Upper lobe of left lung (tissue), 6 donors: ENCODE data around the gene CTDNEP1. TPM values are rescaled to one million over a fixed set of nuclear protein-coding genes. Genes with fewer than 3 reads are reported as not detected.
A peak's percentile ranks its signal among the peaks of the same experiment; 100 is the strongest.

Experiments
- ATAC-seq, 2 donors: fragments of 200-7000 bp; cut with Tn5 transposase; one replicate each; pipeline ENCODE4 v1.9.1; 2022; ENCODE audit warnings: mild to moderate bottlenecking in 2 of 2, moderate library complexity in 2 of 2; ENCODE audit not compliant: low FRiP score in 2 of 2
- DNase-seq, 2 donors: peaks; one replicate each; pipeline ENCODE4 v3.0.0-alpha.2; 2019 to 2020
- H3K27ac ChIP-seq, 4 donors: fragments of 200-600 bp; sonication (generic); one replicate each; pipeline ENCODE4 v1.5.1; 2016 to 2019
- H3K27me3 ChIP-seq, 4 donors: fragments of 200-600 bp; sonication (generic); one replicate each; pipeline ENCODE4 v1.5.1; 2017 to 2019
- H3K36me3 ChIP-seq, 4 donors: fragments of 200-600 bp; sonication (generic); one replicate each; pipeline ENCODE4 v1.5.1; 2016 to 2019
- H3K4me1 ChIP-seq, 4 donors: fragments of 200-600 bp; sonication (generic); one replicate each; pipeline ENCODE4 v1.5.1; 2018 to 2019
- H3K4me3 ChIP-seq, 4 donors: fragments of 200-600 bp; sonication (generic); one replicate each; pipeline ENCODE4 v1.5.1; 2017 to 2019; ENCODE audit warnings: mild to moderate bottlenecking in 2 of 4, moderate library complexity in 1 of 4
- H3K9me3 ChIP-seq, 4 donors: fragments of 200-600 bp; sonication (generic); one replicate each; pipeline ENCODE4 v1.5.1; 2018 to 2019
- EP300 ChIP-seq, 4 donors: sonication (generic); formaldehyde crosslinking; IDR thresholded peaks; one replicate each; pipeline ENCODE4 v1.5.1; 2017; ENCODE audit warnings: antibody characterized with exemption in 4 of 4, control low read depth in 2 of 4
- POLR2A ChIP-seq, 4 donors: fragments of 450-650 bp; IDR thresholded peaks; one replicate each; pipeline ENCODE4 v1.5.1; 2016 to 2017; ENCODE audit warnings: antibody characterized with exemption in 4 of 4, mild to moderate bottlenecking in 2 of 4
- POLR2AphosphoS5 ChIP-seq, 2 donors: sonication (generic); formaldehyde crosslinking; IDR thresholded peaks; one replicate each; pipeline ENCODE4 v1.5.1; 2017; ENCODE audit warnings: antibody characterized with exemption in 2 of 2
- whole genome bisulfite sequencing, 2 donors: methylation state at CpG; one replicate each; pipeline ENCODE4 v1.1.5; 2017 to 2018; 5-methylcytosine and 5-hydroxymethylcytosine counted together
- total RNA-seq, 6 donors: library from RNA; depleted of rRNA in 4 of 6; stranded (reverse); fragments of >200 nt in 4 of 6; gene quantifications; one replicate each; pipeline versions ENCODE4 v1.1.0 to v1.2.1, GENCODE V29; 2016 to 2021
- TF ChIP-seq, protein P1 (sequence below), 6 experiments: fragments of 450-650 bp in 4 of 6; fragments of 200-600 bp in 2 of 6; sonication (generic) in 2 of 6; IDR thresholded peaks; one replicate each; pipeline ENCODE4 v1.5.1; 2016 to 2019; ENCODE audit warnings: antibody characterized with exemption in 6 of 6
- donor health status: DM: no; HTN: no; CAD: no; lungs with moderate emphysema.
- donor health status: DM: no; HTN: yes; CAD: no; lungs with severe emphysema.

The CTDNEP1 gene
- total RNA-seq, 6 donors from 2014 or later = 62.9 to 139 (median 75.0) TPM

- Histone ChIP-seq H3K27me3 (no peaks in the 10 kb centered on the region), H3K4me3 (no peak overlapping the region), H3K4me1 (peaks cover 55 to 79% (median 65%) of the 10 kb centered on the region in 4 donors), H3K27ac (peak overlapping the region in 2 of 4 donors; percentile 99 to 100), H3K9me3 (no peaks in the 10 kb centered on the region), H3K36me3 (peaks cover 3 to 28% (median 24%) of the 10 kb centered on the region in 4 donors)
- no peak for ATAC-seq
- TF ChIP-seq POLR2A (IDR thresholded peaks at IDR 0.05) (no peak), POLR2AphosphoS5 (IDR thresholded peaks at IDR 0.05) (no peak), EP300 (IDR thresholded peaks at IDR 0.05) (no peak)
- TF ChIP-seq, protein P1, sequence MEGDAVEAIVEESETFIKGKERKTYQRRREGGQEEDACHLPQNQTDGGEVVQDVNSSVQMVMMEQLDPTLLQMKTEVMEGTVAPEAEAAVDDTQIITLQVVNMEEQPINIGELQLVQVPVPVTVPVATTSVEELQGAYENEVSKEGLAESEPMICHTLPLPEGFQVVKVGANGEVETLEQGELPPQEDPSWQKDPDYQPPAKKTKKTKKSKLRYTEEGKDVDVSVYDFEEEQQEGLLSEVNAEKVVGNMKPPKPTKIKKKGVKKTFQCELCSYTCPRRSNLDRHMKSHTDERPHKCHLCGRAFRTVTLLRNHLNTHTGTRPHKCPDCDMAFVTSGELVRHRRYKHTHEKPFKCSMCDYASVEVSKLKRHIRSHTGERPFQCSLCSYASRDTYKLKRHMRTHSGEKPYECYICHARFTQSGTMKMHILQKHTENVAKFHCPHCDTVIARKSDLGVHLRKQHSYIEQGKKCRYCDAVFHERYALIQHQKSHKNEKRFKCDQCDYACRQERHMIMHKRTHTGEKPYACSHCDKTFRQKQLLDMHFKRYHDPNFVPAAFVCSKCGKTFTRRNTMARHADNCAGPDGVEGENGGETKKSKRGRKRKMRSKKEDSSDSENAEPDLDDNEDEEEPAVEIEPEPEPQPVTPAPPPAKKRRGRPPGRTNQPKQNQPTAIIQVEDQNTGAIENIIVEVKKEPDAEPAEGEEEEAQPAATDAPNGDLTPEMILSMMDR (IDR thresholded peaks at IDR 0.05) = no peak
- no peak for DNase-seq
- WGBS, 2 donors = 76 to 91% methylated on average over 6 of the region's 6 CpGs
Observed at GRCh38 chr17:7218758-7219157, 32.8 kb downstream of the CTDNEP1 start.

DNA sequence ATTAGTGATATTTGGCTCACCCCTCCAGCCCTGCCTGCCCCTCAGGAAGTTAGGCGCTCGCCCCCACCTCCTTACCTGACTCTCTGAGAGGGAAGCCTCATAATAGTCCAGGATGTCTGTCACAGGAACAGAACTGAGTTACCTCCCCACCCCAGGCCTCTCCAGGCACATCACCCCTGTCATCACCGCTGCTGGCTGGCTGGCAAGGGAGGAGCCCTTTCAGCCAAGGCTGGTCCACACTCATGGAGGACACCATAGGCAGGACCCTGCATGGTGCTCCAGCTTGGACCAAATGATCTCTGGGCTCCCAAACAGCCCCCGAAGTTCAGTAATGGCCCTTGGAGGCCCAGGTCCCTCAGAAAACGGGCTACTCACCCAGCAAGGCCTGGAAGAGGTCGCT lies 33.4 kb downstream of the CTDNEP1 start:
- no peaks in the 10 kb centered on the region for H3K27me3 ChIP-seq
- ATAC-seq (no peak), DNase-seq (no peak)
- peaks cover 59 to 84% (median 66%) of the 10 kb centered on the region in 4 donors for H3K4me1 ChIP-seq
- H3K9me3 ChIP-seq = no peaks in the 10 kb centered on the region
- peak overlapping the region in 2 of 4 donors; percentile 46 to 60 for H3K4me3 ChIP-seq
- 65 to 77% methylated on average over 6 of the region's 6 CpGs for WGBS, 2 donors
- TF ChIP-seq, protein P1 (IDR thresholded peaks at IDR 0.05) = no peak
- TF ChIP-seq EP300 (IDR thresholded peaks at IDR 0.05) (no peak), POLR2AphosphoS5 (IDR thresholded peaks at IDR 0.05) (no peak), POLR2A (IDR thresholded peaks at IDR 0.05) (no peak)
- peak overlapping the region; percentile 47 to 100 (median 82) for H3K27ac ChIP-seq
- H3K36me3 ChIP-seq = peaks cover 0 to 23% (median 18%) of the 10 kb centered on the region in 4 donors

DNA sequence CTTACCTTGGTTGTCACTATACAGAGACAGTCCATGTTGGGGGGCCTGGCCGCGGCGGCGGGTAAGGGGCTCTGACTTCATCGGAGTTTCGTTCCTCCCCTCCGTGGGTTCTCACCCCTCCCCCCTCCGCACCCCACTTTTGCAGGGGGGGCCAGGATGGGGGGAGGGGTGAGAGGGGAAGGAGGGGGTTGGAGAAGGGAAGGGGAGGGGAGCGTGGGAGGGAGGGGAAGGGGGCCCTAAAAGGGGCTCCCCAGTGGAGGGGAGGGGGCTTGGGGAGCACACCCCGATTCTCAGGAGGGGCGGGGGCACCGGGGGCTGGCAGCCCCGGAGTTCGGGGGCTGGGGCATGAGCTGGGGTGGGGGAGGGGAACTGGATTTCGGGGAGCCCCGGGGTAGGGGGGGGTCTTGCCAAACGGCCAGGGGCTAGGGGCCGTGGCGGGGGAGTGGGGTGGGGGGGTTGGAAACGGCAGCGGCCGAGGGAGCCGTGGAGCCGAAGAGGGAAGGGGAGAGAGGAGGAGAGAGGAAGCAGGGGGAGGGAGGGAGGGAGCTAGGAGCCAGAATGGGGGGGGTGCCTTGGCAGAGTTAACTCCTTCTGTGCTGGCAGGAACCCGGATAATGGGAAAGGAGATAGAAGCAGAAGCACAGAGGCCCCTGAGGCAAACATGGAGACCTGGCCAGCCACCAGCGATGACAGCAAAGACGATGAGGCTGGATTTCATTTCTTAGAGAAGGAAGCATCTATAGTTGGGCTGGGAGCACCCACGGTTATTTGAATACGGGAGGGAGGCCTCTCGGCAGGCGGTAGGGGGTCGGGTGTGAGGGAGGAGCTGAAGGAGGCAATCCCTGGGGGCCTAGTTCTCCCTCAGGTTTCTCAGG lies 34.2 kb downstream of the CTDNEP1 start:
- H3K4me3 ChIP-seq = peak overlapping the region; percentile 45 to 60 (median 48)
- peaks cover 59 to 82% (median 66%) of the 10 kb centered on the region in 4 donors for H3K4me1 ChIP-seq
- DNase-seq (peak; percentile 42 to 82), ATAC-seq (no peak)
- peaks cover 0 to 14% (median 10%) of the 10 kb centered on the region in 4 donors for H3K36me3 ChIP-seq
- H3K9me3 ChIP-seq = no peaks in the 10 kb centered on the region
- H3K27me3 ChIP-seq = no peaks in the 10 kb centered on the region
- TF ChIP-seq EP300 (IDR thresholded peaks at IDR 0.05) = no peak
- no peak for TF ChIP-seq POLR2AphosphoS5 (IDR thresholded peaks at IDR 0.05)
- no peak for TF ChIP-seq POLR2A (IDR thresholded peaks at IDR 0.05)
- TF ChIP-seq, protein P1 (IDR thresholded peaks at IDR 0.05) = no peak
- H3K27ac ChIP-seq = peak overlapping the region; percentile 47 to 100 (median 82)
- 1 to 7% methylated on average over 17 to 22 of the region's 32 CpGs for WGBS, 2 donors

- H3K27ac ChIP-seq = peak overlapping the region; percentile 47 to 100 (median 82)
- DNase-seq = no peak
- no peak for ATAC-seq
- H3K36me3 ChIP-seq = peaks cover 0 to 6% (median 3%) of the 10 kb centered on the region in 4 donors
- H3K4me1 ChIP-seq = peaks cover 56 to 73% (median 61%) of the 10 kb centered on the region in 4 donors
- no peaks in the 10 kb centered on the region for H3K27me3 ChIP-seq
- 24 to 28% methylated on average over 7 of the region's 7 CpGs for WGBS, 2 donors
- no peaks in the 10 kb centered on the region for H3K9me3 ChIP-seq
- H3K4me3 ChIP-seq = peak overlapping the region; percentile 45 to 60 (median 48)
- TF ChIP-seq POLR2AphosphoS5 (IDR thresholded peaks at IDR 0.05) (no peak), EP300 (IDR thresholded peaks at IDR 0.05) (no peak), POLR2A (IDR thresholded peaks at IDR 0.05) (no peak)
- TF ChIP-seq, protein P1 (IDR thresholded peaks at IDR 0.05) = no peak
Observed at GRCh38 chr17:7216242-7217112, 35.1 kb downstream of the CTDNEP1 start.
